SIG-M5 treated with dmso at 0.1 percent for 504 hours (cell line): ENCODE results near the gene PRAME.
"Not testable (repeated sequence)": the region's sequence is repeated elsewhere in the genome, so short reads cannot be mapped to it uniquely, and the experiment has no call there.

ENCODE experiments used
- DNase-seq: peaks from one replicate; lab custom pipeline; 2025; ENCODE audit not compliant: unreplicated experiment; lab: John Stamatoyannopoulos, UW

The PRAME gene

GRCh38 chr22:22558972-22559603, at the start of gene PRAME:
PRAME (minus strand) TSS chr22:22559265; CDS start chr22:22556832, 2,433 bp downstream.
- peak; percentile 71 for DNase-seq

GRCh38 chr22:22608022-22608421, 49.0 kb upstream of the PRAME start:
- not testable (repeated sequence) for DNase-seq

- DNase-seq = no peak
These were observed 46.0 kb upstream of the PRAME start for GRCh38 chr22:22605074-22605404.

- no peak for DNase-seq
These were observed 45.4 kb upstream of the PRAME start for GRCh38 chr22:22604326-22605073.

- no peak for DNase-seq
These were observed 44.4 kb upstream of the PRAME start for GRCh38 chr22:22603470-22603947.

- no peak for DNase-seq
These were observed 41.6 kb upstream of the PRAME start for GRCh38 chr22:22600531-22601261.

- no peak for DNase-seq
These were observed 40.2 kb upstream of the PRAME start for GRCh38 chr22:22599248-22599647.

- DNase-seq = no peak
These were observed 39.1 kb upstream of the PRAME start for GRCh38 chr22:22598144-22598543.

- no peak for DNase-seq
These were observed 36.2 kb upstream of the PRAME start for GRCh38 chr22:22595001-22595835.

GRCh38 chr22:22593964-22594656, 35.0 kb upstream of the PRAME start:
- peak; percentile 34 for DNase-seq

GRCh38 chr22:22593250-22593649, 34.2 kb upstream of the PRAME start:
- DNase-seq = no peak

GRCh38 chr22:22591348-22592299, 32.6 kb upstream of the PRAME start:
- DNase-seq = no peak

- DNase-seq = no peak
These were observed 31.2 kb upstream of the PRAME start for GRCh38 chr22:22590136-22590891.

- DNase-seq = no peak
These were observed 29.6 kb upstream of the PRAME start for GRCh38 chr22:22588485-22589164.

- DNase-seq = no peak
These were observed 28.6 kb upstream of the PRAME start for GRCh38 chr22:22587577-22588188.

- no peak for DNase-seq
These were observed 25.7 kb upstream of the PRAME start for GRCh38 chr22:22584722-22585121.

- no peak for DNase-seq
These were observed 24.0 kb upstream of the PRAME start for GRCh38 chr22:22583030-22583429.

GRCh38 chr22:22581524-22581923, 22.5 kb upstream of the PRAME start:
- DNase-seq = not testable (repeated sequence)
